MM.1S (cell line): ENCODE measurements around the gene BBS10.
"Not testable (repeated sequence)": the region's sequence is repeated elsewhere in the genome, so short reads cannot be mapped to it uniquely, and the experiment has no call there.

Source experiments
- DNase-seq: peaks from one replicate; pipeline ENCODE4 v3.0.0-alpha.2; 2015
- H2AFZ ChIP-seq: fragments of 300-600 bp; sonication (generic); 2 replicates; pipeline ENCODE4 v1.6.0; 2016; ENCODE audit warnings: antibody characterized with exemption, low read length
- H3F3A ChIP-seq: fragments of 300-600 bp; sonication (generic); 2 replicates; pipeline ENCODE4 v1.6.1; 2016; ENCODE audit warnings: mild to moderate bottlenecking, antibody characterized with exemption, low read length, moderate library complexity, mixed read lengths; ENCODE audit not compliant: insufficient read depth
- H3K27ac ChIP-seq: fragments of 300-600 bp; sonication (generic); 2 replicates; pipeline ENCODE4 v1.5.1; 2016; ENCODE audit warnings: mild to moderate bottlenecking, low read length
- H3K27me3 ChIP-seq: fragments of 300-600 bp; sonication (generic); replicated peaks from 2 replicates; pipeline ENCODE4 v1.6.0; 2016; ENCODE audit warnings: low read length; ENCODE audit not compliant: insufficient read depth
- H3K36me3 ChIP-seq: fragments of 300-600 bp; sonication (generic); replicated peaks from 2 replicates; pipeline ENCODE4 v1.6.1; 2016; ENCODE audit warnings: mild to moderate bottlenecking, low read length, mixed read lengths; ENCODE audit not compliant: insufficient read depth
- H3K4me1 ChIP-seq: fragments of 300-600 bp; sonication (generic); 2 replicates; pipeline ENCODE4 v1.6.1; 2016; ENCODE audit warnings: low read length, mixed read lengths
- H3K4me2 ChIP-seq: fragments of 300-600 bp; sonication (generic); 2 replicates; pipeline ENCODE4 v1.6.0; 2016; ENCODE audit warnings: low read depth, low read length
- H3K4me3 ChIP-seq: fragments of 300-600 bp; sonication (generic); 2 replicates; pipeline ENCODE4 v1.5.1; 2016; ENCODE audit warnings: low read length, mixed read lengths
- H3K79me2 ChIP-seq: fragments of 300-600 bp; sonication (generic); 2 replicates; pipeline ENCODE4 v1.6.1; 2016; ENCODE audit warnings: mixed run types, low read length, mixed read lengths
- H3K9ac ChIP-seq: fragments of 300-600 bp; sonication (generic); 2 replicates; pipeline ENCODE4 v1.6.1; 2016; ENCODE audit warnings: low read length, mixed read lengths
- H3K9me2 ChIP-seq: fragments of 300-600 bp; sonication (generic); replicated peaks from 2 replicates; pipeline ENCODE4 v1.6.1; 2016; ENCODE audit warnings: mild to moderate bottlenecking, low read length, mixed read lengths; ENCODE audit not compliant: insufficient read depth
- H3K9me3 ChIP-seq: fragments of 300-600 bp; sonication (generic); replicated peaks from 2 replicates; pipeline ENCODE4 v1.6.1; 2016; ENCODE audit warnings: mild to moderate bottlenecking, low read length, mixed read lengths; ENCODE audit not compliant: insufficient read depth
- H4K20me1 ChIP-seq: fragments of 300-600 bp; sonication (generic); 2 replicates; pipeline ENCODE4 v1.6.1; 2016; ENCODE audit warnings: mild to moderate bottlenecking, low read length, moderate library complexity, mixed read lengths; ENCODE audit not compliant: insufficient read depth
- EZH2 ChIP-seq: fragments of 300-600 bp; sonication (generic); optimal IDR thresholded peaks from 2 replicates; pipeline ENCODE3; 2017; ENCODE audit warnings: low read depth, mild to moderate bottlenecking, antibody characterized with exemption, low read length, mixed read lengths
- EZH2phosphoT487 ChIP-seq: fragments of 300-600 bp; sonication (generic); IDR thresholded peaks from 2 replicates; pipeline ENCODE4 v1.6.1; 2018; ENCODE audit warnings: antibody characterized with exemption, low read length
- TF ChIP-seq, protein P1 (sequence below): fragments of 300-600 bp; sonication (generic); IDR thresholded peaks from 2 replicates; pipeline ENCODE4 v1.5.1; 2016; ENCODE audit warnings: antibody characterized with exemption, low read length, mixed read lengths

Gene BBS10

GRCh38 chr12:76368230-76368629 lies 20.0 kb upstream of the BBS10 start:
- H3F3A ChIP-seq, result no peaks in the 10 kb centered on the region
- H3K4me2 ChIP-seq, result no peak overlapping the region
- no peak overlapping the region for H2AFZ ChIP-seq
- H3K9me2 ChIP-seq, result no peaks in the 10 kb centered on the region
- H4K20me1 ChIP-seq, result no peaks in the 10 kb centered on the region
- no peaks in the 10 kb centered on the region for H3K4me1 ChIP-seq
- H3K27me3 ChIP-seq, result no peaks in the 10 kb centered on the region
- no peak overlapping the region for H3K4me3 ChIP-seq
- no peaks in the 10 kb centered on the region for H3K9me3 ChIP-seq
- no peak for DNase-seq
- no peak overlapping the region for H3K9ac ChIP-seq
- H3K79me2 ChIP-seq, result no peaks in the 10 kb centered on the region
- H3K27ac ChIP-seq, result no peak overlapping the region
- no peak for TF ChIP-seq EZH2
- no peak for TF ChIP-seq EZH2phosphoT487
- TF ChIP-seq, protein P1, sequence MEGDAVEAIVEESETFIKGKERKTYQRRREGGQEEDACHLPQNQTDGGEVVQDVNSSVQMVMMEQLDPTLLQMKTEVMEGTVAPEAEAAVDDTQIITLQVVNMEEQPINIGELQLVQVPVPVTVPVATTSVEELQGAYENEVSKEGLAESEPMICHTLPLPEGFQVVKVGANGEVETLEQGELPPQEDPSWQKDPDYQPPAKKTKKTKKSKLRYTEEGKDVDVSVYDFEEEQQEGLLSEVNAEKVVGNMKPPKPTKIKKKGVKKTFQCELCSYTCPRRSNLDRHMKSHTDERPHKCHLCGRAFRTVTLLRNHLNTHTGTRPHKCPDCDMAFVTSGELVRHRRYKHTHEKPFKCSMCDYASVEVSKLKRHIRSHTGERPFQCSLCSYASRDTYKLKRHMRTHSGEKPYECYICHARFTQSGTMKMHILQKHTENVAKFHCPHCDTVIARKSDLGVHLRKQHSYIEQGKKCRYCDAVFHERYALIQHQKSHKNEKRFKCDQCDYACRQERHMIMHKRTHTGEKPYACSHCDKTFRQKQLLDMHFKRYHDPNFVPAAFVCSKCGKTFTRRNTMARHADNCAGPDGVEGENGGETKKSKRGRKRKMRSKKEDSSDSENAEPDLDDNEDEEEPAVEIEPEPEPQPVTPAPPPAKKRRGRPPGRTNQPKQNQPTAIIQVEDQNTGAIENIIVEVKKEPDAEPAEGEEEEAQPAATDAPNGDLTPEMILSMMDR, result no peak
- no peaks in the 10 kb centered on the region; the same call in 1 of the 2 replicates for H3K36me3 ChIP-seq

DNA sequence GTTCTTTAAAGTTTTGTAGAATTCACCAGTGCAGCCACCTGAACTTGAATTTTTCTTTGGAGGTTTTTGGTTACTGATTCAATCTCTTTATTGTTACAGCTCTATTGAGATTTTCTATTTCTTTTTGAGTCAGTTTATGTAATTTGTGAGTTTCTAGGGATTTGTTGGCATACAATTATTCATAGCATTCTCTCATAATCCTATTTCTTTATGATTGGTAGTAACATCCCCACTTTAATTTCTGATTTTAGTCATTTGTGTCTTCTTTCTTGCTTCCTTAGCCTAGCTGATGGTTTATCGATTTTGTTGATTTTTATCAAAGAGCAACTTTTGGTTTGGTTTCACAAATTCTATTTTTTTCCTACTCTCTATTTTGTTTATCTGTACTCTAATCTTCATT lies 17.9 kb upstream of the BBS10 start:
- Histone ChIP-seq H3K4me3 (no peak overlapping the region), H3K9me2 (no peaks in the 10 kb centered on the region), H4K20me1 (no peaks in the 10 kb centered on the region), H3K27me3 (no peaks in the 10 kb centered on the region), H3K4me1 (no peaks in the 10 kb centered on the region), H3K9ac (no peak overlapping the region), H2AFZ (no peak overlapping the region), H3K79me2 (no peaks in the 10 kb centered on the region), H3K9me3 (no peaks in the 10 kb centered on the region), H3K27ac (no peak overlapping the region), H3K4me2 (no peak overlapping the region), H3K36me3 (no peaks in the 10 kb centered on the region; the same call in 1 of the 2 replicates), H3F3A (no peaks in the 10 kb centered on the region)
- no peak for DNase-seq
- TF ChIP-seq EZH2phosphoT487 (no peak), EZH2 (no peak)
- TF ChIP-seq, protein P1, result no peak

- not testable (repeated sequence) for H3K9me2 ChIP-seq, H3K9me3 ChIP-seq, DNase-seq, H3K36me3 ChIP-seq, H3K79me2 ChIP-seq, H3K27me3 ChIP-seq, H3K27ac ChIP-seq, H4K20me1 ChIP-seq, H3K4me3 ChIP-seq, H3K4me1 ChIP-seq, H3F3A ChIP-seq, H3K9ac ChIP-seq, H3K4me2 ChIP-seq, H2AFZ ChIP-seq
These were observed 15.9 kb upstream of the BBS10 start for GRCh38 chr12:76364131-76364530.

DNA sequence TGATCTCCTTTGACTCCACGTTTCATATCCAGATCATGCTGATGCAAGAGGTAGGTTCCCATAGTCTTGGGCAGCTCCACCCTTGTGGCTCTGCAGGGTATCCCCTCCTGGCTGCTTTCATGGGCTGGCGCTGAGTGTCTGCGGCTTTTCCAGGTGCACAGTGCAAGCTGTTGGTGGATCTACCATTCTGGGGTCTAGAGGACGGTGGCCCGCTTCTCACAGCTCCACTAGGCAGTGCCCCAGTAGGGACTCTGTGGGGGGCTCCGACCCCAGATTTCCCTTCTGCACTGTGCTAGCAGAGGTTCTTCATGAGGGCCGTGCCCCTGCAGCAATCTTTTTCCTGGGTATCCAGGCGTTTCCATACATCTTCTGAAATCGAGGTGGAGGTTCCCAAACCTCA lies 12.1 kb upstream of the BBS10 start:
- no peak for TF ChIP-seq EZH2
- TF ChIP-seq, protein P1, result no peak
- no peak for TF ChIP-seq EZH2phosphoT487
- Histone ChIP-seq H3K4me2 (no peak overlapping the region), H3F3A (no peaks in the 10 kb centered on the region), H3K9ac (no peak overlapping the region), H3K27ac (no peak overlapping the region), H3K9me3 (no peaks in the 10 kb centered on the region), H3K4me3 (no peak overlapping the region), H3K27me3 (no peaks in the 10 kb centered on the region), H4K20me1 (no peaks in the 10 kb centered on the region), H3K9me2 (no peaks in the 10 kb centered on the region), H3K4me1 (no peaks in the 10 kb centered on the region), H3K36me3 (no peaks in the 10 kb centered on the region), H2AFZ (no peak overlapping the region), H3K79me2 (no peaks in the 10 kb centered on the region)
- no peak for DNase-seq
